Activated naive CD8-positive, alpha-beta T cell treated with anti-CD3 and anti-CD28 coated beads, Interleukin-2, amount 10 ng/mL, durations not matched to agents 7 days and 5 days (primary cell): ENCODE measurements around the gene PTTG1IP. TPM values are rescaled to one million over a fixed set of nuclear protein-coding genes. Genes with fewer than 3 reads are reported as not detected.

Source experiments
- ATAC-seq: fragments of 150-1000 bp; cut with Tn5 transposase; one replicate; pipeline ENCODE4 v1.10.0; 2021; ENCODE audit warnings: low read depth, moderate library complexity
- POLR2A ChIA-PET: fragments of 350-600 bp; sonication (Branson Sonifier 250); formaldehyde crosslinking; loops from one replicate; lab custom pipeline; 2021; ENCODE audit warnings: antibody characterized with exemption; lab: Charles Lee
- DNase-seq: peaks from one replicate; pipeline ENCODE4 v3.0.0; 2021
- H3K27ac Mint-ChIP-seq: one replicate; pipeline ENCODE4 v1.8.0; 2022; ENCODE audit warnings: mild to moderate bottlenecking, mixed read lengths
- H3K27me3 Mint-ChIP-seq: one replicate; pipeline ENCODE4 v1.8.0; 2022; ENCODE audit warnings: mild to moderate bottlenecking, moderate library complexity, mixed read lengths
- H3K36me3 Mint-ChIP-seq: one replicate; pipeline ENCODE4 v1.8.0; 2021; ENCODE audit warnings: mild to moderate bottlenecking, mixed read lengths
- H3K4me1 Mint-ChIP-seq: one replicate; pipeline ENCODE4 v1.8.0; 2021; ENCODE audit warnings: mixed read lengths
- H3K4me3 Mint-ChIP-seq: one replicate; pipeline ENCODE4 v1.8.0; 2022; ENCODE audit warnings: mild to moderate bottlenecking, moderate library complexity, mixed read lengths
- H3K9me3 Mint-ChIP-seq: one replicate; pipeline ENCODE4 v1.8.0; 2021; ENCODE audit warnings: mixed read lengths
- total RNA-seq, 2 experiments: library from RNA; stranded (reverse); gene quantifications; one replicate each; pipeline ENCODE4 v1.2.3, GENCODE V29; 2021

Gene PTTG1IP
- total RNA-seq, 2 experiments from 2014 or later = 66.1 to 73.2 TPM

DNA sequence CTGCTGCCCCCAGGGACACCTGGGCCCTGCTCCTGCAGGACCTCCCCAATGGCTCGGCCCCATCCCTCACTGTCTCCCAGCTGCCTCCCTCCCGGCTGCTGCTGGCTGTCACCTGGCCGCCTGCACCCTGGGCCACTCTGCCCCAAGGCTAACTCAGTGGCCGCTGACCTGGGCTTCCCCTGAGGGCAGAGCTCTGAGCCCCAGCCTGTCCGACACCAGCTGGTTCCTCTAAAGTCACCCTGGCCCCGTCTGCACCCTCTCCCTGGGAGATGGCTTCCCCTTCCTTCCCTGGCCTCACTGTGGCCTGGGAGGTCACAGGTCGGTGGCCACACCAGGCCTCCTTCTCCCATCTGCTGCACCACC is 32.2 kb upstream of the PTTG1IP start:
- H3K27ac Mint-ChIP-seq = no peak overlapping the region
- POLR2A ChIA-PET = interaction anchor here (0.7 kb wide), 1 partner anchor 8 kb away, joined by 3 read pairs; no protein-coding TSS in a partner anchor
- peaks cover 42% of the 10 kb centered on the region for H3K36me3 Mint-ChIP-seq
- H3K4me1 Mint-ChIP-seq = peaks cover 17% of the 10 kb centered on the region
- H3K4me3 Mint-ChIP-seq = no peak overlapping the region
- no peaks in the 10 kb centered on the region for H3K9me3 Mint-ChIP-seq
- no peak for DNase-seq
- no peak for ATAC-seq
- H3K27me3 Mint-ChIP-seq = no peaks in the 10 kb centered on the region

DNA sequence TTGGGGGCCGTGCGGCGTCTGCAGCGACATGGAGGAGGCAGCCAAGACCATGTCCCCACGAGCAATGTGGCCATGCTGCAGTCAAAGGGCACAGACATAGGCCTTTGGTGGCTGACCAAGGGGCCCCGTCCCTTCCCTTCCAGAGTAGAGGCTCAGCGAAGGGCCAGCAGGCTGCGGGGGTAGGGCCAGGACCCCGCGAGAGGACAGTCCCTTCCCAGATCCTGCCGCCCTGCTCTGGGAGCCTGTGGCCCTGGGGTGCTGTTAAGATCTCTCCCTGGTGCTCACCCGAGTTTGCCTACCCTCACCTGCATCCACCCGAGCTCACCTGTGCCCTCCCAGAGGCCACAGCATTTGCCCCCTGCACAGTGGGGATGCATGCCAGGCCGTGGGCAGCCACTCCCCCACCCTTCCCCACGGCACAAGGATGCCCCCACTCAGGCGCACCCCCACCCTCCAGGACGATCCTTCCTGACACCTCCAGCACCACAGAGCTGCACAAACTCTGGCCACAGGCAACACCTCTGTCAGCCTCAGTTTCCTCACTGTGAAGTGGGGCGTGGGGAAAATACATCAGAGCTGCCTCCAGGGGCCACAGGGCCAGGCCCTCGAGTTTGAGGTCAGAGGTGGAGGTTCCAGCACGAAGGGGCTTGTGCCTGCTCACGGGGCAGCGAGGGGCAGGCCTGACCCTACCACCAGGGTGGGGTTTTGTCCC is 31.7 kb upstream of the PTTG1IP start:
- Mint-ChIP-seq H3K4me3 (no peak overlapping the region), H3K27ac (no peak overlapping the region), H3K36me3 (peaks cover 44% of the 10 kb centered on the region), H3K9me3 (no peaks in the 10 kb centered on the region), H3K27me3 (no peaks in the 10 kb centered on the region), H3K4me1 (peaks cover 17% of the 10 kb centered on the region)
- POLR2A ChIA-PET = interaction anchor here (0.7 kb wide), 1 partner anchor 8 kb away, joined by 3 read pairs; no protein-coding TSS in a partner anchor
- DNase-seq (no peak), ATAC-seq (no peak)

DNA sequence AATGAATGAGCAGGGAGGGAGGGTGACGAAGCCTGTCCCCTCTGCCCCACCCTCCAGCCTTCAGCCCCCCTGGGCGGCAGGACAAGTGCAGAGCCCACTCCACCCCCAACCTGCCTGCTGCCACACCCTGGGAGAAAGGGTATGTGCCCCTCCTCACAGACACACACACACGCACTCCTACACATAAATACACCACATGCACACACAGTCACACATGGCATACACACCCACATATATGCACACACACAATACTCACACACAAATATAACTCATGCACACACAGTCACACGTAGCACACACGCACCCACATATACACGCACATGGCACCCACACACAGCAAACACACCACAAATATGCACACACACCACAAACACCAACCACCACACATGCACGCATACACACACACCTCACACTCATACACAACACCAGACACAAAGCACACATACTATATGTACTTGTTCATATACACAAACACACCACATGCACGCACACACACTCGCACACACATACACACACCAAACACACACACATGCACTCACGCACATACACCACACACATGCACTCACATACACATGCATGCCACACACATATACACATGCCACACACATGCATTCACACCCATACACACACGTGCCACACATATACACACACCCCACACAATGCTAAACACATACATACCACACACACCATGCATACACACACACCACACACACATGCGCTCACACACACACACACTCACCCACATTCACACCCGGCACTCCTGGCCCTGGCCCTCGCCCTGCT is 30.8 kb upstream of the PTTG1IP start:
- no peak for ATAC-seq
- peak overlapping the region; percentile 57 for H3K27ac Mint-ChIP-seq

DNA sequence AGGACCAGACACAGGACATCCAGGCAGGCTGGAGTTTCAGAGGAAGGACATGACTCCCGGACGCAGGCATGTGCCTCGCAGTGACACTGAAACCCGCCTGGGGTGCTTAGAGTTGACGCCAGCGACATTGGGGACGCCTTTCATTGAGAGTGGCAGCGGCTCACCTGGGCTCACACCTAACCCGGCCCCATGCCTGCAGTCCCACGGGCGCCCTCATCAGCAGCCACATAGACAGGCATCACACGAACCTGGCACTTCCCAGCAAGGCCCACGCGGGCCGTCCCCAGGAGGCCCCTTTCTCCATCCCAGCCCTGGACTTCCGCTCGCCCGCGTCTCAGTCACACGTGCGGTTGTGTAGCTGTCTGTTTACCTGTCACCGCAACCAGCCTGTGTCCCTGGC is 30.2 kb upstream of the PTTG1IP start:
- H3K9me3 Mint-ChIP-seq = no peaks in the 10 kb centered on the region
- DNase-seq (no peak), ATAC-seq (no peak)
- no peak overlapping the region for H3K4me3 Mint-ChIP-seq
- peaks cover 11% of the 10 kb centered on the region for H3K4me1 Mint-ChIP-seq
- peaks cover 41% of the 10 kb centered on the region for H3K36me3 Mint-ChIP-seq
- no peak overlapping the region for H3K27ac Mint-ChIP-seq
- H3K27me3 Mint-ChIP-seq = no peaks in the 10 kb centered on the region
- POLR2A ChIA-PET = no interaction called here

More for the DNA sequence above, 30.8 kb upstream of the PTTG1IP start:
- Mint-ChIP-seq H3K4me3 (no peak overlapping the region), H3K4me1 (peaks cover 13% of the 10 kb centered on the region), H3K27me3 (no peaks in the 10 kb centered on the region), H3K36me3 (peaks cover 44% of the 10 kb centered on the region), H3K9me3 (no peaks in the 10 kb centered on the region)
- POLR2A ChIA-PET = no interaction called here
- no peak for DNase-seq

DNA sequence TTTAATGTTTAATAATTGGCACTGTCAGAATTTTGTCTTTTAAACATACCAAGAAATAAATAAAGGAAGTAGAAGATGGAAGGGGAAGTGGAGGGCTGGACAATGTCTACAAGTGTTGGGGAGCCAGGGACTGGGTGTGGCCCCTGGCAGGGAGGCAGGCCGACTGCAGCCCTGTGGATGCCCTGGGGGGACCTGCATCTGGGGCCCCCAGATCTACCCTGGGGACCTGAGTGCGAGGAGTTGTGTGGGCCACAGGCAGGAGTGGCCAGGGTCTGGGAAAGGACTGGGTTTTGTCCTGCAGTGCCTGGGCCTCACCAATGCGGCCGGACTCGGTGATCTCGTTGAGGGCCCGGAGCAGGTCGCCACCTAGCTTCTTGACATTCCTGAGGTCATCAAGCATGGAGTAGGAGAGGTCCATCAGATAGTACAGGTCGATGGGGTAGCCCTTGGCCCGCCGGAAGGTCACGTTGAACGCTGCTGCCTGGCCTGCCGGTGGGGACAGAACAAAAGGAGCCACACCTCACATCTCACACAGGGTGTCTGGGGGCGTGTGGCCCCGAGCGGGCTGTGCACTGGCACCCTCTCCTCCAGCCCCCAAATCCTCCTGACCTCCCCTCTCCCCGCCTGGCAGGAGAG is 29.7 kb upstream of the PTTG1IP start:
- ATAC-seq (no peak), DNase-seq (no peak)
- POLR2A ChIA-PET = no interaction called here
- H3K4me1 Mint-ChIP-seq = peaks cover 8% of the 10 kb centered on the region
- no peak overlapping the region for H3K4me3 Mint-ChIP-seq
- H3K9me3 Mint-ChIP-seq = no peaks in the 10 kb centered on the region
- no peak overlapping the region for H3K27ac Mint-ChIP-seq
- H3K36me3 Mint-ChIP-seq = peaks cover 42% of the 10 kb centered on the region
- H3K27me3 Mint-ChIP-seq = no peaks in the 10 kb centered on the region

DNA sequence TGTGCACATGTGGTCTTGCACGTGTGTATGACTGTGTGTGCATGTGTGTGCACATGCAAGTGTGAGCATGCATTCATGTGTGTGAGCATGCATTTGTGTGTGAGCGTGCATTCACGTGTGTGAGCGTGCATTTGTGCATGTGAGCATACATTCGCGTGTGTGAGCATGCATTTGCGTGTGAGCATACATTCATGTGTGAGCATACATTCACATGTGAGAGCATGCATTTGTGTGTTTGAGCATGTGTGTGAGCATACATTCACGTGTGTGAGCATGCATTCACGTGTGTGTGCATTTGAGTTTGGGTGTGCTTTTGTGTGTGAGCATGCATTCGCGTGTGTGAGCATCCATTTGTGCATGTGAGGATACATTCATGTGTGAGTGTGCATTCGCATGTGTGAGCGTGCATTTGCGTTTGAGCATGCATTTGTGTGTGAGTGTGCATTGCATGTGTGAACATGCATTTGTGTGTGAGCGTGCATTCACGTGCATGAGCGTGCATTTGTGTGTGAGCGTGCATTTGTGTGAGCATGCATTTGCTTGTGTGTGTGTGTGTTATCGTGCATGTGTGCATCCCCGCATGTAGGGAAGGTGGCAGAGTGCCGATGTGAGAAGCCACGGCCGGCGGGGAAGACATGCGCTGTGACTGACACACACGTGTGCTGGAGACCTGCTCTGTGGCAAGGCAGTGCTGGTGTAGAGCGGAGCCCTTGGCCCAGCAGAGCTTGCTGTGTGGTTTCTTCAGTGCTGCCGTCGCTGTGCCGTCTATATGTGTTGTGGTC is 29.0 kb upstream of the PTTG1IP start:
- Mint-ChIP-seq H3K4me1 (peaks cover 8% of the 10 kb centered on the region), H3K27ac (no peak overlapping the region), H3K9me3 (no peaks in the 10 kb centered on the region), H3K27me3 (no peaks in the 10 kb centered on the region), H3K36me3 (peaks cover 42% of the 10 kb centered on the region), H3K4me3 (no peak overlapping the region)
- ATAC-seq (no peak), DNase-seq (no peak)
- POLR2A ChIA-PET = no interaction called here

DNA sequence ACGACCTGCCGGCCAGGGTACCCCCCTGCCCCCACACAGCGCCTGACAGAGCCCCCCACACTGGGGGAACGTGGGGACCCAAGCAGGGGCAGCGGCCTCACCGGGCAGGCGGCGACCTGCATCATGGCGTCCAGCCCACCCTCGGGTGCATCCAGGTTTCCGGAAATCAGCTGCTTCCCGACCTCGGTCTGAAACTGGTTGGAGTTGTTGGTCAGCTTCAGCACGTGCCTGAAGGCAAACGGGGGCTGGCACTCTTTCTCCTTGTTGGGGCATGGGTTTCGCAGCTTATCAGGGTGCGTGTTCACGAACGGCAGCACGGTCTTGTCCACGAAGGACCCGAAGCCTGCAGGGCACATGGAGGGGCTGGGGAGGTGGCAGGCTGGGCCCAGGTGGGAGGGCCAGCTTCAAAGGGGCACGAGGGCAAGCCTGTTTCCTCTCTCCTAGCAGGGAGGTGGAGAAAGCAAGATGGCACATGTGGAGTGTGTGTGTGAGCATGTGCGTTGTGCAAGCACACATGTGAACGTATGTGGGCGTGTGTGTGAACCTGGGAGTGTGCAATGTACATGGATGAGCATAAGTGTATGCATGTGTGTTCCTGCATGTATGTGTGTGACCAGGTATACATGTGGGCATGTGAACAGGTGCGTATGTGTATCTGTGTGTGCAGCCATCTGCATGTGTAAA is 28.0 kb upstream of the PTTG1IP start:
- ATAC-seq (no peak), DNase-seq (no peak)
- H3K27ac Mint-ChIP-seq = no peak overlapping the region
- peaks cover 42% of the 10 kb centered on the region for H3K36me3 Mint-ChIP-seq
- peaks cover 8% of the 10 kb centered on the region for H3K4me1 Mint-ChIP-seq
- no peak overlapping the region for H3K4me3 Mint-ChIP-seq
- POLR2A ChIA-PET = no interaction called here
- no peaks in the 10 kb centered on the region for H3K27me3 Mint-ChIP-seq
- H3K9me3 Mint-ChIP-seq = no peaks in the 10 kb centered on the region

DNA sequence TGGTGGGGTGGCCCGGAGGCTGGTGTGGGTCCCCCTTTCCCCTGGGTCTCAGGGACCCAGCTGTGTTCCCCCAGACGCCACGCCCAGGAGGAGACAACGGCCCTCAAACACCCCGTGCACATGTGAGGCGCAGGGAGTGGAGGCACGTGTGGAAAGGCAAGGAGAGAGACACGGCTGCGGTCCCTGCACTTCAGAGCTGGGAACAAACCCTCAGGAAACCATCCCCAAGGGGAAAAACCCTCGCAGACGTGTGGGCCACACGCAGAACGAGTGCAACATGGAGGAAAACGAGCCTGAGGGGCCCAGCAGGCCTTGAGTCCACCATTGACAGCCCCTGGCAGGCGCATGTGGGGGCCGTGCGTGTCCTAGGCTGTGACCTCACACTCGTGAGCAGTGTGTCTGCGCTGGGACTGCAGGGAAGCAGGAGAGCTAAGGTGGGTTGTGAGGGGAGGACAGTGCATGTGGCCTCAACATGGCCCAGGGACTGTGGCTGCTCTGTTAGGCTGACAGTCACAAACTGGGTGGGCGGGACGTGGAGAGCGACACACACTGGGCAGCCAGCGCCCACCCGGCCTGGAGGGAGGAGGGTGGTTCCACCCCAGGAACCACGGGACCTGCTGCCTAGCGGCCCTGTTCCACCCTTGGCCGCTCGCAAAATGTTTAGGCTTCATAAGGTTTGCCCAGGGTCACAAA is 27.2 kb upstream of the PTTG1IP start:
- H3K27me3 Mint-ChIP-seq = no peaks in the 10 kb centered on the region
- H3K4me3 Mint-ChIP-seq = no peak overlapping the region
- peaks cover 40% of the 10 kb centered on the region for H3K36me3 Mint-ChIP-seq
- H3K27ac Mint-ChIP-seq = no peak overlapping the region
- no peaks in the 10 kb centered on the region for H3K9me3 Mint-ChIP-seq
- POLR2A ChIA-PET = no interaction called here
- peaks cover 7% of the 10 kb centered on the region for H3K4me1 Mint-ChIP-seq
- DNase-seq (no peak), ATAC-seq (no peak)

DNA sequence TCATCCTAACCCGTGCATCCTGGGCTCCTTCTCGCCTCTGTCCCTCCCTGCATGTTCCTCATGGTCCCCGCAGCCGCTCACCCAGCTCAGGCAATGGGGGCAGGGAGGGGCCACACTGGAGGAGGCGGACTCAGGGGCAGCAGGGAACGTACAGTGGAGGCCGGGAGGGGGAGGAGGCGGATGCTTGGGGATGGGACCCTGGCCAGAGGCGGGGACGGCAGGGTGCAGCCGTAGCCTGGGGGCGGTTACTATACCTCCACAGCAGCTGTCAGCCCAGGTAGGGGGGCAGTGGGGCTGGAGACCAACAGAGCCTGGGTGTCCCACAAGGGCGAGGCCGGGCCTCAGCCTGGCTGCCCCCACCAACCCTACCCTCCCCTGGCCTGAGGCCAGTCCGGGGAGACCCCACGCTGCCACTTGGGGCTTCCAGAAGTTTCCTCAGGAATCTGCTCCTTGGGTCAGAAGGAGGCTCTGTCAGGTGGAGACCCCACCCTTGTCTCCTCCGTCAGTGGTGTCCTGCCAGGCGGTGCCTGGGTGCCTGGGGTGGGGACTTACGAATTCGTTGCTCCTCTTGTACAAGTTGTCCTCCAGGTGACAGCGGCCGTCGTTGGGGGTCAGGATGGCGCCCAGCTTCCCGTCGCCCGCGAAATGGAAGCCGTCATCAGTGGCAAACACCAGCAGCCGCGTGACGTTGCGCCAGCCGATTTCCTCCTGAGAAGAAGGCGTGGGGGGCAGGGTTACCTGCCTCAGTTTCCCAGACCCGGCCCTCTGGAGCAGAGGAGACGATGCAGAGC is 26.5 kb upstream of the PTTG1IP start:
- no peaks in the 10 kb centered on the region for H3K9me3 Mint-ChIP-seq
- H3K27ac Mint-ChIP-seq = no peak overlapping the region
- DNase-seq (no peak), ATAC-seq (no peak)
- H3K4me1 Mint-ChIP-seq = peaks cover 7% of the 10 kb centered on the region
- POLR2A ChIA-PET = interaction anchor here (1.4 kb wide), 1 partner anchor 32 kb away, joined by 3 read pairs; no protein-coding TSS in a partner anchor
- H3K36me3 Mint-ChIP-seq = peaks cover 42% of the 10 kb centered on the region
- no peak overlapping the region for H3K4me3 Mint-ChIP-seq
- H3K27me3 Mint-ChIP-seq = no peaks in the 10 kb centered on the region

DNA sequence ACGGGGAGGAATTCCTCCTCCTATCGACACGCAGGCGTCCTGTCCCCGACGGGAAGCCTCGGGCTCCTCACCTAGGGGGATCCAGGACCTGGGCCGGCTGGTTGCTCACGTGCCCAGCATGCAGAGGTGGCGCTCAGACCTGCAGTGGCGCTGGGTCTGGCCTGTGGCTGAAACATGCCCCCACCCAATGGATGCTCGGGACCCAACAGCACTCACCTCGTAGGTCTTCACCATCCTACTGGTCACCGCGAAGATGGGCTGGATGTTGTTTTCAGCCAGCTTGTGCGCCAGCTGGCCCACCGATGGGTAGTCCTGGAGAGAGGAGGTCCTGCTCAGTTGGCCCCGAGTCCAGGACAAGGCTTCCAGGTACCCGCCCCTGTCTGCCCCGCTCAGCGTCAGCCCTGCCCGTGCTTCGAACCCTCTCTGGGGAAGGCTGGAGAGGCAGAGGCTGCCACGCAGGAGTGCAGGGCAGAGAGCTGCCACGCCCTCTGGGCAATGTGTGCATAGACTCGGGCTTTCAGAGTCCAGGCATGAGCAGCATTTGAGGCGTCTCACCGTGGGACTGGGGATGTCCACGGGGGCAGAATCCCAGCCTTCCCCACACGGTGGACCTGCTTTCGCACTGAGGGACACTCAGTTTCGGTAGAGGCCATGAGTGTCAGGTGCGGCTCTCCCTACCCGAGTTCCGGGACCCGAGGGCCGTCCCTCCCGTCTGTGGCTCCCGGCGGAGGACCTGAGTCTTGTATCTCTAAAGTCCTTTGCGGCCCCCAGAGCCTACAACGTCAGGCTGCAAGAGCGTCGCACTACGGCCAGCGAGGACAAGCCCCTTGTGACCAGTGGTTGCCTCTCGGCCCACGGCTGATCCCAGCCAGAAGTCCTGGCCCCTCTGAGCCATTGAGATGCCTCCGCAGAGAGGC is 25.6 kb upstream of the PTTG1IP start:
- Mint-ChIP-seq H3K4me1 (peaks cover 1% of the 10 kb centered on the region), H3K27me3 (no peaks in the 10 kb centered on the region), H3K27ac (no peak overlapping the region), H3K36me3 (peaks cover 36% of the 10 kb centered on the region), H3K9me3 (no peaks in the 10 kb centered on the region), H3K4me3 (no peak overlapping the region)
- DNase-seq = no peak
- POLR2A ChIA-PET = interaction anchor here (0.6 to 1.4 kb wide), 2 partner anchors 20 to 33 kb away, joined by 3 read pairs; no protein-coding TSS in a partner anchor
- no peak for ATAC-seq

DNA sequence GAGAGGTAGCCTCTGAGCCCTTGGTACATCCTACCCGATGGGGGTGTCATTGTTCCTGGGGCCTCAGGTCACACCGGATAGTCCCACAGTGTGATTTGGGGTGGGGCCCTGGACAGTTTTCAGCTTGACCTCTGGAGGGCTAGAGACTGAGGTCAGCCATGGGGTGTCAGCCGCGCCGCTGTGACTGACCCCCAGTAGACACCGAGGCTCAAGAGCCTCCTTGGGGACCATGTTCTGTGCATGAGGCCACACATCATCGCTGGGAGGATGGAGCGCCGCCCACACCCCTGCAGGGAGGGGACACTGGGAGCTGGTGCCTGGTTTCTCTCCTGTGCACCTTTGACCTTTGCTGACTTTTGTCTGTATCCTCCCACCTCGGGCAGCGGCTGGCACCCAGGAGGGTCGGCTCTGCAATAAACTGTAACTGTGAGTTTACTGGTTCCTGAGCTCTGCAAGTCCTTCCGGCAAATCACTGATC is 24.6 kb upstream of the PTTG1IP start:
- DNase-seq = no peak
- Mint-ChIP-seq H3K9me3 (no peaks in the 10 kb centered on the region), H3K4me1 (peaks cover 1% of the 10 kb centered on the region), H3K27ac (no peak overlapping the region), H3K27me3 (no peaks in the 10 kb centered on the region), H3K4me3 (no peak overlapping the region), H3K36me3 (peaks cover 32% of the 10 kb centered on the region)
- ATAC-seq = no peak
- POLR2A ChIA-PET = interaction anchor here (0.6 to 4.8 kb wide), 4 partner anchors 21 to 35 kb away, joined by 3 to 27 read pairs (median 4); partner anchors contain the start of gene PTTG1IP
